Measurements from ENCODE around the gene ATG7.

The ATG7 gene

DNA sequence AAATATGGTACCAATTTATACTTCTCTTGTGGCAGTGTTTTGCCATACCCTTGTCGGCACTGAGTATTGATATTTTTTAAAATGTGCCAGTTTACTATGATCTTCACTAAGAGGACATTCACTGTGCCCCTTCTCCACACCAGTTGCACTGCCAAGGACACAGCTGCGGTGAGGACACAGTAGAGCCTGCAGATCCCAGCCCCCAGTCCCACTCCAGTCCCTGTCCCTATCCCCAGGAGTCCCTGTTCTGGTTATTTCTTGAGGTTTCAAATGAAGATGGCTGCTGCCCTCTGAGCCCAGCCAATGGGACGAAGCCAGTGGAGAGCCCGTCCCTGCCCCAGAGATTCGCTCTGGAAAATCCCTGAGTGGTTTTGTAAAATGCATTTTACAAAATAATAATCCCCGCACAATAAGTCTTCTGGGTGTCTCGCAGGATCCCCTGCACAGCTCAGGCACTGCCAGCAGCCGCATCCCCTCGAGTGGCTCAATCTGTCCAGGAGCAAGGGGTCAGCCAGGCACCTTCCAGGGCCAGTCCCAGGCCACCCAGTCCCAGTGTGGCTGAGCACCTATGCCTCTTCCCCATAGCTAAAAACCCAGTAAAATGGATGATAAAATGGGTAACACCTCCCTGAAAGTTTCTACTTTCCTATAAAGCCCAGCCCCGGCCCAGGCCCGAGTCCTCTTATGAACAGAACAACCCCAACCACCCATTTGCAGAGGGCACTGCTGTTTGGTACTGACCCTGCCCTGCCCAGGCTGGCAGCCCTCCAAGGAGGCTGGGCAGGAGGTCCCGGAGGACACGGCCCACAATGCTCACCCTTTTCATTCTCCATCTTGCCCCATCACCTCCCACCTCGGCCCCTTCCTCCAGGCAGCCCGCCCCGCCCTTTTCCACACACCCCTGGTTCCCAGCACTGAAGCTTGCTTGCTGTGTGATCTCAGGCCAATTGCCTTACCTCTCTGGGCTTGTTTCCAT, 280.4 kb downstream of the ATG7 start:
- no peak for DNase-seq (ENCODE audit: low read depth, low spot score)

DNA sequence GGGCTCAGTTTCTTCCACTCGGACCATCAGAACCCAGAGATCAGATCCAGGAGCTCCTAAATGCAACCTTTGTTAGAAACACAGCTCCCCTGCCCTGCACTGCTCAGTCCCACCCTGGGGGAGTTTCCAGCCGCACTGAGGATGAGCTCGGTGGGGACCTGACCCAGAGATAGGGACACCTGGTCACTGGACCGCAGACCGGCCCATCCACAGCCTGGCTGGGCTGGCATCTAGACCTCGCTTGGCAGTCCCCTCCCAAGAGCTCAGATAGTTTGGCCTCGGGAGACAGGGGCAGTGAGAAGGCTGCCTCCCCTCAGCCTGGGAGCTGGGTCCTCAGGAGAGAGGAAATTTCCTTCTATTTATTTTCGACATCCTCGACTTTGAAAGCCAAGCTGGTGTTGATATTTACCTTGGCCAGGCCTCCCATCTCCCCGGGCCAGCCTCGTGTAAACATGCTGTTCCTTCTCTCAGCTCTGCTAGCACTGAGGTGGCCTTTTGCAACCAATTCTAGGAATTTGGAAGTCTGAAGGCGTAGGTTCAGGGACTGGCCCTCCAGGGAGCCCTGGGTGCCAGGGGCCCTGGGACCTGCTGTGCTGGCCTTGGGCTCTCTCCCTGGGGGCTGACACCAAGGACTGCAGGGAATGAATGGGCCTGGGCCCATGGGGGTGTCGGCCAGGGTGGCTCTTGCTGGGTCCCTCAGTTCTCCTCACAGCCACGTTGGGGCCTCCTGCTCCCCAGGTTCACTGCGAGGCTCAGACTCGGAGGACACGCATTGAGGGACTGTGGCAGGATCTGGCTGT, 281.4 kb downstream of the ATG7 start:
- DNase-seq (ENCODE audit: low read depth, low spot score) = no peak

DNA sequence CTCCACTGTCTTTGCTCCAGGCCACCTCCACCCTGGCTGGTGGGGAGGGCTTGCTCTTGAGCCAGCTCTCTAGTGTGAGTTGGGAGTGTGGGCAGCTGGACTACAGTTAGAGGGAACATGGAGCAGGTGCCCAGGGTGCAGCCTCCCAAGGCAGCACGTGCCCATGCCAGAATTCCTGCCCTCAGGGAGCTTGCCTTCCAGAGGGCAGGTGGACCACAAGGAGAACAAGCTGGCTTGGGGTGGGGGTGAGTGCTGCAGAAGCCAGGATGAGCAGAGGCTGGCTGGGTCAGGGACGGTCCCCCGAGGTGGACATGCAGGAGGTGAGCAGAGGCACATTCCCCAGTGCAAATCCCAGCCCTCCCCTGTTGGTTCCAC, 282.0 kb downstream of the ATG7 start:
- no peak for DNase-seq (ENCODE audit: low read depth, low spot score)

DNA sequence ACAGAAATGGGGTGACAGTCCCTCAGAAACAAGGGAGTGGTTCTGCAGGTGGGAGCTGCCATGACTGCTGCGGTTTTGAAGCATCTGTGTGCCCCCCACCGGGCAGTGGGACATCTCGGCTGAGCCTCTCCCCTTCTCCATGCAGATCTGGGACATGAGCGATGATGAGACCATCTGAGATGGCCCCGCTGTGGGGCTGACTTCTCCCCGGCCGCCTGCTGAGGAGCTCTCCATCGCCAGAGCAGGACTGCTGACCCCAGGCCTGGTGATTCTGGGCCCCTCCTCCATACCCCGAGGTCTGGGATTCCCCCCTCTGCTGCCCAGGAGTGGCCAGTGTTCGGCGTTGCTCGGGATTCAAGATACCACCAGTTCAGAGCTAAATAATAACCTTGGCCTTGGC, 282.5 kb downstream of the ATG7 start:
- no peak for DNase-seq (ENCODE audit: low read depth, low spot score)

DNA sequence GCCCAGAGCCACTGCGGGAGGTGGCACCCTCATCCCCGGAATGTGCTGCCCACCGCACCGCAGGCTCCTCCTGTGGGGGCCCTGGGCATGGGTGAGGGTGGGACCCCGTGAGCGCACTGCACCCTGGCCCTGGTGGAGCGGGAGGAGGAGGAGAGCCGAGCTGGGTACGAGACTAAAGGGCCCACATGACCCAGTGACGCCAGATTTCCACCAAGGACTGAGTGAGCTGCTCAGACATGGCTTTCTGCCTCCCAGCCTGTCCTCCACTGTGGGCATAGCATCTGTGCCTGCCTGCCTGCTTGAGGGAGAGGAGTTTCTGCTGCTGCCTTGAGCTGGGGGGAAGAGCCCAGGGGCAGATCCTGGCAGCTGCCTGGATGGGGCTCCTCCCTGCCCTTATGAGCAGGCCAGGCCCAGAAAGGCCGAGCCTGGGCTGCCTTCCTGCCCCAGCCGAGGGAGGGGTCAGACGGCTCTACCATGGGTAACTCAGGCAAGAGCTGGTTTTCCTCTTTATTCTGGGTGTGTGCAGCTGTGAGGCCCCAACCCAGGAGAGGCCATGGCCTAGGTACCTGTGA, 283.1 kb downstream of the ATG7 start:
- DNase-seq (ENCODE audit: low read depth, low spot score) = no peak

DNA sequence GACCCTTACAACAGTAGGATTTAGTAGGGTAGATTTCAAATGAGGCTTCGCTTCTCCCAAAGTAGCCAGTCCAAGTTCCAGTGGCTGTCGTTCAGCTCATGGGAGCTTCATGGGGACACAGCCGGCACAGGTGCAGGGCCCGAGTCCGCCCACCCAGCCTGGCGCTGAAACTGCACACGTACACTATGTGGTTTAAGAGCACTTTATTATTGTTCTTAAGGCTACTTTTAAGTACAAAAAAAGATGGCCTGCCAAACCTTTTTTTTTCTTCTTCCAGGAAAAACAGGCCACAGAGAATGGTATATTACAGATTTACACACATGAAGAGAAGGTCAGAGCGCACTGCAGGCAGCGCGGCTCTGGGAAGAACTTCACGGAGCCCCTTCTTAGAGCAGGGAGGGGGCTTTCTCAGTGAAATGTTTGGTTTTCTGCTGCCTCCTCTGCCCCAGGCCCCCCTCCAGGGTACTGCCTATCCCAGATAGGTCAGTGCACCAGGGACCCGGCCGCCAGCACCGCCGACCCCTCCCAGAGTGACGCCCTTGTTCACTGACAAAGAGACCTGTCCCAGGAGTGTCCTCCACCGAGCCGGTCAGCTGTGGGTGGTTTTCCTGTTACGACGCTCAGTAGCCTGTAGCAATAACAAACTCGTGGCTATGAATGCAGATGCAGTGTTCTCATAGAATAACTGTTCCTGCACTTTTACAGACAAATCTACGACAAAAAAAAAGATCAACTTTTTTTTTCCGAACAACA, 283.9 kb downstream of the ATG7 start:
- no peak for DNase-seq (ENCODE audit: low read depth, low spot score)

DNA sequence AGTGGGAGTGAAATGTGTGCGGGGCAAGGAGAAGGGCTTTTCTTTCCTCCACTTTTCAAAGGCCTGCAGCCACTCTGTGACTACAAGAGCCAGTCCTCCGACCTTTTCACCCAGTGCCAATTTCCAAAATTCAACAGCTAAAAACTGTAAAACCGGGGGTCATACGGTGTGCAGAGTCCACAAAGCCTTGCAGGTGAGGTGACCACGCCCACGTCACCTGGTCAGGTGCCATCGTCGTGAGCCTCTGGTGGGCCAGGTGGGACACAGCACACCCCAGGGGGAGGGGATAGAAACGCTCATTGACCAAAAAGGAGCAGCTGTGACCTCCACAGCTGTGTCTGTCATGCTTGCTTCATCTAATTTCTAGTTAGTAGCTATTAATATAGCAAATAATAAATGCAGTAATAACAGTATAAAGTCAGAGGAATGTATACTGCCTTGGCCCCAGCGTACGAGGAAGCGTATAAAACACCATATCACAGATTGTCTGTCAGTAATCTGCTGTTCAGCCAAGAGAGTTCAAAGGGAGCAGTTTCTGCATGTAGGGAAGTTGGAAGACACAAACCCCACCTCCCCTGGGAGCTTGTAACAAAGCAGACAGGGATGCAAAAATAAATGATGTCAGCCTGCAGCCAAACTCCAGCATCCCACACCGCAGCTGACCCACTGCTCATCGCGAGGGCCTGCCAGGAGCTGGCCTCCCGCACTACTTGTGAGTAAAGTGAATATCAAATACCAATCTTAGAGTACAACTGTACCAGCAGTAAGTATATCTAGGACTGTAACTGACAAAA, 284.9 kb downstream of the ATG7 start:
- DNase-seq (ENCODE audit: low read depth, low spot score) = no peak

DNA sequence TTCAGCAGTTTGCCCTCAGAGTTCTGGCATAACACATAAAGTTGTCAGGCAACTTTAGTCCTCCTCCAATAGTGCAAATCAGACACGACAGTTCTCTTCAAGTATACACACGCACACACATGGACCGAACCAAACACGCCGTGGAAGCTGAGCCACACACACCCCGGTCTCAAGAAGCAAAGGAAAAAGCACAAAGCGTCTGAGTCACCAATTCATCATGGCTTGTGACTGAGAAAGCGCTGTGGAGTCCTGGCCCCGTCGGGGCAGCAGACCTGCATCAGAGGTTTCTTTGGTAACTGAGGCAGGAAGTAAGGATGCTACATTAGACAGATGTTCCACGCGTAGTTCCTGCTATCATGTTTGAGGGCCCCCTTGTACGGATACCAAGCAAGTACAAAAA, 285.8 kb downstream of the ATG7 start:
- no peak for DNase-seq (ENCODE audit: low read depth, low spot score)

DNA sequence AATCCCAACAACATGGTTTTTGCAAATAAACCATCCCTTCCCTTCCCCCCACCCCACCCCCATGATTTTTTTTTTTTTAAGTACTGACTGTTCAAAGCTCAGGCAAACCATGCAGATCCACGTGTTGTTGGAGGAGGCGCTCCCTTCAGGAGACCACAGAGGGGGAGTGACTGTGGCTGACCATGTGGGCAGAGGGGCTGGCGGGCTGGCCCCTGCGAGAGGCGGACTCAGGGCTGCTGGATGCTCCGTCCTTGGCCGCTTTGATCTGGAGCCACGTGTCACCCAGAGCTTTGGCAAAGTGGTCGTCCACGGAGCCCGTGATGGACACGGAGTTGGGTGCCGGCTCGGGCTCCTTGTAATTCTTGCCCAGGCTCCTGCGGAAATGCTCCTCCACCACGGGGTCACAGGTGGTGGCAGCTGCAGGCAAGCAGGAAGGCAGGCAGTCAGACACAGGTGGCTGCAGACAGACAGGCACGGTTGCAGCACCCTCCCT, 286.3 kb downstream of the ATG7 start:
- no peak for DNase-seq (ENCODE audit: low read depth, low spot score)

DNA sequence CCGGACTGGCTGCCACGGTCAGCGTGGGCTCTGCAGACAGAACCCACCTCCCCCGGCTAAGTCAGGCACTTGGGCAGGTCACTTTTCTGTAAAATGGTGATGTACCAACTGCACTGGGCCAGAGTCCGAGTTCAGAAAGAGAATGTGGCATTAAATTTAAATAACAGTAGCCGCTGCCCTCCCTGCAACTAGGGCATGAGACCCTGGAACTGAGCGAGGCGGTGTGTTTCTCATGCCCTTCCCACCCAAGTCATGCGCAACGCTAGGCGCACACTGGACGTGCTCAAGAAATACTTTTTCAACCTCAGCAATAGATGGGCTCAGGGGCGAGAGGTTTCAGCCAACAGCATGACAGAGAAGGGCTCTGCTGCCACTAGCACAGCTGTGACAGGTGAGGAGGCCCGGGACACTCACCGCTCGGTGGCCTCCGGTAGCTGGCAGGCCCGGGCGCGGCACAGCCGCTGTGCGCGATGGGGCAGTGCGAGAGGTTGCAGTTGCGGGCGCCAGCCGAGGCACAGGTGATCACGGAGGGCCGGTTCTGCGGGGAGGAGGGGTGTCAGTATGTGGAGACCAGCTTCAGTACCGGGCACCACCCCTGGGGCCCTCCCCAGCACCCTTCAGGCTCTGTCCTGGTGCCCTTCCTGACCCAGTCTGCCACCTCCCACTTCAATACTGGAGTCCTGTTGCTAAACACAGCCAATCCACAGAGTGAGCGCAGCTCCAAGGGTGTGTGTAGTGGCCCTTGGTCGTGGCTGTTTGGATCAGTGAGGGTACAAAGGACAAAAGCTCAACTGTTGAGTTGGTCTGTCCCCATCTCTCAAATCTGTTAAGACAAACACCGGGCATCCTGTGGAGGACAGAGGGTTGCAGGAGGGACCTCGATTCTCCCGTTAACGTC, 287.0 kb downstream of the ATG7 start:
- DNase-seq (ENCODE audit: low read depth, low spot score) = no peak

DNA sequence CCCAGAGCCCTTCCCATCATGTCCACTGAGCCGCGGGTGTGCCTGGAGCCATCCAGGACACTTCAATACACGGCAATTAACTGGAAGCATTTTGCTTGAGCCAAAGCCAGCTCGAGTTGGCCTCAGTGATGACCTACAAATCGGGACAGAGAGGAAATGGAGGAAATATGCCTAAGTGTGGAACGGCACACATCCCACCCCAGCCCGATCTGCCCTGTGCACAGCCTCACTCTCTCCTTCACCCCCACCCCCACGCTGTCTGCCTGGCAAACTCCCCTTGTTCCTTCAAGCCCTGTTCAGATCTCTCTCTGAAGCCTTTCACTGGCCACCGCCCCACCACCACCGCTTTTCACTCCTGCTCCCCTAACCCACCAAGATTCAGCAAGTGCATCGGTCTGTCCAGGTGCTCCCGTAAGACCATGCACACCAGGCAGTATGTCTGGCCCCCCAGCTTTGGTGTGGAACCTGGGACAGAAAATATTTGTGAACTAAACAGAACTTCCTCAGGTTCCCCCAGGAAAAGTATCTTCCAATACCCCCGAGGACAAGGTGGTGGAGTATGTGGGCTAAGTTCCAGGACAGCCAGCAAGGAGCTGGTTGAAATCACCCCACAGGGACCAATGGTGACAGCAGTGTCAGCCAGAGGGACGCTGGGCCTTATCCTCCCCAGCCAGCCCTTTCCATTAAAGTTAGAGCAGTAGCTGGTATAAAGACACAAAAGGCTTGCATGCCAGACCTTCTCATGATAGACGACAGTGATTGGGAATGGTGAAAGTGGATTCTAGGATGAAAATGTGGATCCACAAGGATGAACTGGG, 287.8 kb downstream of the ATG7 start:
- no peak for DNase-seq (ENCODE audit: low read depth, low spot score)

DNA sequence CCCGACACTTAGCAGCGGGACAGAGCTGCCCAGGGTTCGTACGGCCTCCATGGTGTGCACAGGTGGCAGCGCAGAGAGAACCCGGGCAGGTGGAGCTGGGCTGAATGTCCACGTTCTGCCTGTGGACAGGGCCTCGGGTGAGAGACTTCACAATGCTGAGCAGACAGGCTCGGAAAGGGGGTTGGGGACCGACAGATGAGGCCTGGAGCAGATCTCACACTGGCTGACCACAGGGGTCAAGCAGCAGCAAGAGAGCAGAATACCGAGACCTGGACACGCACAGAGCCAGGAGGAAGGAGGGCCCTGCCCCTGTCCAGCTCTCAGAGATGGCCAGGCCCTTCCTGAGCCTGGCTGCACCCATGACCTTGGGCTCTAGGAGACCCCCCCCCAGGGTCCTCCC, 288.5 kb downstream of the ATG7 start:
- DNase-seq (ENCODE audit: low read depth, low spot score) = no peak

DNA sequence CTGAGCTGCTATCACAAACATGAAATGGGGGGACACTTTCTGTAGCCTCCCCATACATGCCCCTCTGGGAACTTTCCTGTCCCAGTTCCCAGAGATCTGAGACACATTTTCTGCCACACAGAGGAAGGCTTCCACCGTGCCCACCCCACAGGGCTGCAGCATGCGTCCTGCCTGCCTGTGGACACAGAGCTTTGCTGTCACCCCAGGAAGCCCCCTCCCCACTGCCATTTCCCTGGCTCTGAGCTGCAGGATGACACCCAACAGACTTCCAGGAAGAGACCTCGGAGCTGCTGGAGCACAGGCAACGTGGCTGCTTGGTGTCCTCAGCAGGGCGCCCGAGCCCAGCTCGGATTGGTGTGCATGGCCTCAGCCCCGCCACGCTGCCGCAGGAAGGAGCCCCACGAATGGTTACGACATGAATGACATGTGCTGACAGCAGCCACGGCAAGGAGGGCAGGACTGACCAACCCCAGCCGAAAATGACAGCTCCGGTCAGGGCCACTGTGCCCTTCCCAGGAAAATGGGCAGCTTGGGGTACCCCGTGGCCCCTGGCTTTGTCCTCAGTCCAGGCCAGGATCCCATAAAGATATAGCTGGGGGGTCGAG, 290.2 kb downstream of the ATG7 start:
- no peak for DNase-seq (ENCODE audit: low read depth, low spot score)

DNA sequence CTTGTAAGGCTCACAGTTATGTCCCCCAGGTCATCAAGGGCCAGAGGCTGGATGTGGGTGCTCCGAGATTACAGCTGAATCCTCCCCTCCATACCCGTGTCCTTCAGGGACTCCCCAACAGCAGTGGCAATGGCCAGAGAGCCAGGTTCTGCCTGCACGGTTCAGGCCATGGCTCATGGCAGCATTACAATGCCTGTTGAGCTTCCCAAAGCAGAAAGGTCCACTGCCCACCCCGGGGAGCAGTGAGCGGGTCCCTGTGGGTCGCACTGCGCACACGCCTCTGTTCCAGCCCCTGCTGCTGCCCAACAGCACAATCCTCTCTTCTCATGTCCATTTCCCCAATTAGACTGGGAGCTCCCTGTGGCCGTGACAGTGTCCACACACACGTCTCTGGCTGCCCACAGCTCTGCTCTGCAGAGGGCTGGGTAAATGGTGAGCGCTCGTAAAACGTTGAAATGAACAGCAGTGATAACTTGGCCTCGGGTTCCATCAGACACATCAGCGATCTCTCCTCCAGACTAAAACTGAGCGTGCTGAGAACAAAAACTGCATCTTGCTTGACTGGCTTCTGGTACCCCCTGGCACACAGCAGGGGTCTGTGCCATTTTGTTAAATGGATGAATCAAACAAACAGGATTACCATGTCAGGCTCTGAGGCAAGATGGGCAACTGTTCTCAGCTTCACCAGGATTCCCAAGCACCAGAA, 291.1 kb downstream of the ATG7 start:
- DNase-seq (ENCODE audit: low read depth, low spot score) = no peak

DNA sequence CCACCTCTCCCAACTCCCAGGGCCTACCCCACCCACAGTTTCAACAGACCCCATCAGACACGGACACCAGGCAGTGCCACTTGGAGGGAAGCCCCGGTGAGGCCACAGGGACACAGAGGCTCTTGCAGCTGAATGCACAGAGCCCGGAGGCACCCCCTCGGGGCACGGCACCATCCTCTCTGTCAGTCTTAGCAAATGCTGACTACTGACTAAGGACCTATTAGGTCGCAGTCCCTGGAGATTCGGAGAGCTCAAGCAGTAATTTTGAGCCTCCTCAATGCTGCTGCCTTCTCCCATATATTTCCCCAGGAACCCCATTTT, 291.6 kb downstream of the ATG7 start:
- no peak for DNase-seq (ENCODE audit: low read depth, low spot score)

DNA sequence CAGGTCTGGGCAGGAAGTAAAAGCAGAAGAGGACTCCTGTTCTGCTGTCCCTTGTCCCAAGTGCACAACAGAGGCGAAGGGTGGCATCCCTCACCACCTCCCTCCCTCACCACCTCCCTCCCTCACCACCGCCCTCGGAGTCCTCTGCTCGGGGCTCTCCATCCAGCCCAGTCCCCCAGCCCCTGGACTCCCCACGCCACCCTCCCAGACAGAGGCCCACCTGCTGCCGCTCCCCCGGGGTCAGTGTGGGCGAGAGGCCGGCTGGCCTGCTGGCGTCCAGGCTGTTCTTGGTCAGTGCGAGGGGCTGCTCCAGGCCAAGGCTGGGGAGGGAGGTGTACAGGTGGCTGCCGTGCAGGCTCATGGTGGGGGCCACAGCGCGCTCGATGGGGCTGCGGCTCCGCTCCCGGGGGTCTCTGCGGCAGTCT, 292.4 kb downstream of the ATG7 start:
- no peak for DNase-seq (ENCODE audit: low read depth, low spot score)

DNA sequence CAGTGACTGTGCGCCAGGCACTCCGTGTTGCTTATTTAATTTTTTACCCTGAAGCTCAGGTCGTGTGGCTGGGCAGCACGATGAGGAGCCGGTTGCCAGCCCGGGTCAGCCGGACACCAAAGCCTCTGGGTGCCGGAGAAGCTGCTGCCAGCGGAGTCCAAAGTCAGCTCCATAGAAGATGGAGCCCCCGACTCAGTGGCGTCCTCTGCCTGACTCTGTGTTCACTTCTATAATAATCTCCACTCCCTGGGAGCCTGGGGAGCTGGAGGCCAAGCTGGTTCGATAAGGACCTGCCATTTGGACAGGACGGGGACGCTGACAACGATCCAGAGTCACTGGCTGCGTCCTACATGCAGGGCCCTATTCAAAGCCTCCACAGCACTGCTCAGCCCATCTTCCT, 292.9 kb downstream of the ATG7 start:
- DNase-seq (ENCODE audit: low read depth, low spot score) = no peak

DNA sequence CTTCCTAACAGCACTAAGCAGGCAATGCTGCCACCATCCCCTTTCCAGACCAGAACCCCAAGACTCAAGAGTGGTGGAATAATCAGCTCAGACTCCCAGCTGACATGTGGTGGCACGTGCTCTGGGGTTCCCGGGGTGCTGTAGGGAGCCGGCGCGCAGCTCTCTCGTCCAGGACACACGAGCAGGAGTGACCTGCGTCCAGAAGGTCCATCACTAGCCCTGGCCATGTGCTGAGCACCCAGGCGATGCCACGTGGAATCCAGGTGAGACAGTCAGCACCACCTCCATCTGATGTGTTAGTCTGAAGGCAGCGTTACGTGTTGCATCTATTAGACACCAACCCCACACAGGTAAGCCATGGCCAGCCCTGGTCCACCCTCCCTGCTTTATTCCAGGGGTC, 293.3 kb downstream of the ATG7 start:
- no peak for DNase-seq (ENCODE audit: low read depth, low spot score)
